ENCODE results near the gene ACSF2.

Gene ACSF2

GRCh38 chr17:50488880-50489279 is 62.9 kb downstream of the ACSF2 start:
- TF ChIP-seq TSHZ2 (CRISPR knock-in tag; IDR thresholded peaks at IDR 0.05): no peak
- TF ChIP-seq CREB5 (CRISPR knock-in tag; IDR thresholded peaks at IDR 0.05; ENCODE audit: low read depth): no peak
- TF ChIP-seq GLIS3 (CRISPR knock-in tag; IDR thresholded peaks at IDR 0.05): no peak
- no peak for TF ChIP-seq TCF4 (CRISPR knock-in tag; IDR thresholded peaks at IDR 0.05; ENCODE audit: borderline replicate concordance)
- no peak for TF ChIP-seq ZC3H10 (CRISPR knock-in tag; IDR thresholded peaks at IDR 0.05)
- no peak for TF ChIP-seq ZFP30 (CRISPR knock-in tag; IDR thresholded peaks at IDR 0.05)
- no peak for TF ChIP-seq TOX (CRISPR knock-in tag; IDR thresholded peaks at IDR 0.05; ENCODE audit: borderline replicate concordance)
- no peak for TF ChIP-seq ARNTL (CRISPR knock-in tag; IDR thresholded peaks at IDR 0.05; ENCODE audit: borderline replicate concordance, low read depth)
- no peak for TF ChIP-seq BACH2 (CRISPR knock-in tag; IDR thresholded peaks at IDR 0.05; ENCODE audit: borderline replicate concordance)
- TF ChIP-seq ZFP3 (CRISPR knock-in tag; IDR thresholded peaks at IDR 0.05): no peak
- no peak for TF ChIP-seq ISL1 (CRISPR knock-in tag; IDR thresholded peaks at IDR 0.05)
- no peak for TF ChIP-seq RARB (CRISPR knock-in tag; IDR thresholded peaks at IDR 0.05)
- TF ChIP-seq POU6F1 (CRISPR knock-in tag; IDR thresholded peaks at IDR 0.05; ENCODE audit: borderline replicate concordance, low read depth): no peak
- TF ChIP-seq ZNF565 (CRISPR knock-in tag; conservative IDR thresholded peaks at IDR 0.05; ENCODE audit: low read depth): no peak
- ATAC-seq: no peak

GRCh38 chr17:50491505-50491904 is 65.5 kb downstream of the ACSF2 start:
- ATAC-seq: no peak

GRCh38 chr17:50492214-50492613 is 66.2 kb downstream of the ACSF2 start:
- ATAC-seq: no peak
- TF ChIP-seq TCF4 (CRISPR knock-in tag; IDR thresholded peaks at IDR 0.05; ENCODE audit: borderline replicate concordance) (no peak), ZNF565 (CRISPR knock-in tag; conservative IDR thresholded peaks at IDR 0.05; ENCODE audit: low read depth) (no peak), POU6F1 (CRISPR knock-in tag; IDR thresholded peaks at IDR 0.05; ENCODE audit: borderline replicate concordance, low read depth) (no peak), CREB5 (CRISPR knock-in tag; IDR thresholded peaks at IDR 0.05; ENCODE audit: low read depth) (no peak), PATZ1 (CRISPR knock-in tag; IDR thresholded peaks at IDR 0.05; ENCODE audit: borderline replicate concordance) (no peak), TSHZ2 (CRISPR knock-in tag; IDR thresholded peaks at IDR 0.05) (no peak), CSDC2 (CRISPR knock-in tag; IDR thresholded peaks at IDR 0.05) (no peak), SNAI2 (CRISPR knock-in tag; IDR thresholded peaks at IDR 0.05) (no peak)

More at GRCh38 chr17:50491505-50491904, 65.5 kb downstream of the ACSF2 start:
- no peak for TF ChIP-seq SNAI2 (CRISPR knock-in tag; IDR thresholded peaks at IDR 0.05)
- no peak for TF ChIP-seq CREB5 (CRISPR knock-in tag; IDR thresholded peaks at IDR 0.05; ENCODE audit: low read depth)
- no peak for TF ChIP-seq CSDC2 (CRISPR knock-in tag; IDR thresholded peaks at IDR 0.05)
- TF ChIP-seq TCF4 (CRISPR knock-in tag; IDR thresholded peaks at IDR 0.05; ENCODE audit: borderline replicate concordance): no peak
- no peak for TF ChIP-seq ZFP30 (CRISPR knock-in tag; IDR thresholded peaks at IDR 0.05)
- no peak for TF ChIP-seq BACH2 (CRISPR knock-in tag; IDR thresholded peaks at IDR 0.05; ENCODE audit: borderline replicate concordance)
- TF ChIP-seq ISL1 (CRISPR knock-in tag; IDR thresholded peaks at IDR 0.05): peak; percentile 44; the same call in 1 of the 2 replicates

Data from SK-N-SH treated with all-trans-retinoic acid at 6 μM for 48 hours (cell line).